Measurements from ENCODE around the gene TNFAIP8L3. TPM values are rescaled to one million over a fixed set of nuclear protein-coding genes. Genes with fewer than 3 reads are reported as not detected.

TNFAIP8L3 gene
- total RNA-seq, 4 donors from 2014 or later: 0.75 to 4.9 (median 4.2) TPM

DNA sequence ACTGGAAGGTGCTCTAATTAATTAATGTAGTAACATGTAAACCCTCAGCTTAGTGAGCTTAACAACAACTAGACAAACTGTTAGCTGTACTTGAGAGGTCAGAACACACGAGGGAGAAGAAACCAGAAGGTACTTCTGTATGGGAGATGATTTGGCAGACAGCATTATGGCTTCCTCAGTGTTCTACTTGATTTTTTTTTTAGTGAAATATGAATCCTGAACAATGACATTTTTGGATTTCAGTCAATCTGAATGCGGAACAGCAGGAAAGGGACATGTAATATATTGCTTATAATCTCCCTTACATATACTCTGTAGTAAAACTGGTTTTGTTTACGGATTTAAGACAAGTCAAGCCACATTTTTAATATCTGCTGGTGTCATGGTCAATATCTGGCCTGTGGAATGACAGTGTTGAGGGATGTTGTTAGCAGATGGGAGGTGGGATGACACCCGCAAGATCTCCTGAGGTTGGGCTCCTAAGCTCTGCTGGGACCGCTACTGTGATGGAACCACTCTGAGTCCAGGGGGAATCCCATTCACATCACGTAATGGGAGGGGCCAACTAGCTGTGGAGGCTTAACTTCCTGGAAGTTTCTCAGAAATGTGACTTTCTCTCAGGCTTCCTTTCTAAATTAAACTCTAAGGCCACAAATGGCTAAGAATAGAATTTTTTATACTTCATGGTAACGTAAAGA lies 18.7 kb downstream of the TNFAIP8L3 start:
- Histone ChIP-seq H3K27me3 (no peaks in the 10 kb centered on the region), H3K27ac (no peak overlapping the region), H3K4me3 (no peak overlapping the region), H3K36me3 (no peaks in the 10 kb centered on the region), H3K9me3 (no peaks in the 10 kb centered on the region), H3K4me1 (peaks cover 0 to 8% of the 10 kb centered on the region in 2 donors)
- intact Hi-C loops (cut with DNase I; ENCODE audit: low total_unique reads) (no loop called here), in situ Hi-C loops (cut with MboI; ENCODE audit: low sequenced_read_pairs in 4 of 4) (no loop called here)
- DNase-seq: no peak
- ATAC-seq: no peak
- no peak for TF ChIP-seq POLR2A (IDR thresholded peaks at IDR 0.05)
- TF ChIP-seq CTCF (IDR thresholded peaks at IDR 0.05 in 4 of 5, conservative IDR thresholded peaks at IDR 0.05 in 1 of 5): no peak

- peak in 1 of 2 donors; percentile 17 for DNase-seq
- peak; percentile 24 to 36 for ATAC-seq
- TF ChIP-seq CTCF (IDR thresholded peaks at IDR 0.05 in 4 of 5, conservative IDR thresholded peaks at IDR 0.05 in 1 of 5) (no peak), POLR2A (IDR thresholded peaks at IDR 0.05) (no peak)
- H3K27ac ChIP-seq: no peak overlapping the region
- no peaks in the 10 kb centered on the region for H3K9me3 ChIP-seq
- H3K27me3 ChIP-seq: no peaks in the 10 kb centered on the region
- no peak overlapping the region for H3K4me3 ChIP-seq
- H3K36me3 ChIP-seq: no peaks in the 10 kb centered on the region
- intact Hi-C loops (cut with DNase I; ENCODE audit: low total_unique reads) (no loop called here), in situ Hi-C loops (cut with MboI; ENCODE audit: low sequenced_read_pairs in 4 of 4) (no loop called here)
- peaks cover 0 to 8% of the 10 kb centered on the region in 2 donors for H3K4me1 ChIP-seq
Measured at GRCh38 chr15:51075364-51075763, 19.3 kb downstream of the TNFAIP8L3 start.

- in situ Hi-C loops (cut with MboI; ENCODE audit: low sequenced_read_pairs in 4 of 4): no loop called here
- H3K27ac ChIP-seq: no peak overlapping the region
- ATAC-seq (no peak), DNase-seq (no peak)
- no peak overlapping the region for H3K4me3 ChIP-seq
- H3K36me3 ChIP-seq: no peaks in the 10 kb centered on the region
- H3K4me1 ChIP-seq: peaks cover 0 to 8% of the 10 kb centered on the region in 2 donors
- H3K9me3 ChIP-seq: no peaks in the 10 kb centered on the region
- no peaks in the 10 kb centered on the region for H3K27me3 ChIP-seq
- intact Hi-C loops (cut with DNase I; ENCODE audit: low total_unique reads): no loop called here
- TF ChIP-seq POLR2A (IDR thresholded peaks at IDR 0.05): no peak
- TF ChIP-seq CTCF (IDR thresholded peaks at IDR 0.05 in 4 of 5, conservative IDR thresholded peaks at IDR 0.05 in 1 of 5): no peak
Measured at GRCh38 chr15:51074926-51075325, 19.8 kb downstream of the TNFAIP8L3 start.

DNA sequence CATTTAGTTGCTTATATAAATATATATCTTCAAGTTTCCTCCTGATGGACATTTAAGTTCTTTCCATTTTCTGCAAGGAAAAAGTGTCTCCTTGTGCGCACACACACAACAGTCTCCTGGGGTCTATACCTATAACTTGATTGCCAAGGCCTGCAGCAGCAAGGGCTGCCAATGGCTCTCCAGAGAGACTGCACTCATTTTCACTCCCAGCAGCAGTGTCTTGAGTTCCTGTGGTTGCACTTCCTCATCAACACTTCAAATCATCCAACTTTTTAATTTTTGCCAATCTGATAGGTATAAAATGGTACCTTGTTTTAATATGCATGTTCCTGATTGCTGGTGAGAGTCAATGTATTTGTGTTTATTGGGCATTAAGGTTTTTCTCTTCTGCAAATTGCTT lies 23.1 kb downstream of the TNFAIP8L3 start:
- DNase-seq (no peak), ATAC-seq (no peak)
- no peak for TF ChIP-seq CTCF (IDR thresholded peaks at IDR 0.05 in 4 of 5, conservative IDR thresholded peaks at IDR 0.05 in 1 of 5)
- no peak for TF ChIP-seq POLR2A (IDR thresholded peaks at IDR 0.05)
- H3K4me3 ChIP-seq: no peak overlapping the region
- peaks cover 0 to 8% of the 10 kb centered on the region in 2 donors for H3K4me1 ChIP-seq
- no peaks in the 10 kb centered on the region for H3K36me3 ChIP-seq
- no peak overlapping the region for H3K27ac ChIP-seq
- in situ Hi-C loops (cut with MboI; ENCODE audit: low sequenced_read_pairs in 4 of 4): no loop called here
- no peaks in the 10 kb centered on the region for H3K27me3 ChIP-seq
- intact Hi-C loops (cut with DNase I; ENCODE audit: low total_unique reads): no loop called here
- H3K9me3 ChIP-seq: no peaks in the 10 kb centered on the region

GRCh38 chr15:51069983-51070382 lies 24.7 kb downstream of the TNFAIP8L3 start:
- ATAC-seq (no peak), DNase-seq (no peak)
- intact Hi-C loops (cut with DNase I; ENCODE audit: low total_unique reads): no loop called here
- Histone ChIP-seq H3K27ac (no peak overlapping the region), H3K4me3 (no peak overlapping the region), H3K4me1 (no peaks in the 10 kb centered on the region), H3K9me3 (no peaks in the 10 kb centered on the region), H3K27me3 (no peaks in the 10 kb centered on the region), H3K36me3 (no peaks in the 10 kb centered on the region)
- in situ Hi-C loops (cut with MboI; ENCODE audit: low sequenced_read_pairs in 4 of 4): no loop called here
- TF ChIP-seq POLR2A (IDR thresholded peaks at IDR 0.05) (no peak), CTCF (IDR thresholded peaks at IDR 0.05 in 4 of 5, conservative IDR thresholded peaks at IDR 0.05 in 1 of 5) (no peak)
